Astrocyte (in vitro differentiated cells and primary cell): ENCODE measurements around the gene WNT4.

Experiments used
- EZH2 ChIP-seq: IDR thresholded peaks from 2 replicates; pipeline ENCODE4 v1.6.1; 2012; ENCODE audit warnings: mild to moderate bottlenecking, low read length, inconsistent platforms; ENCODE audit not compliant: insufficient read depth
- TF ChIP-seq, protein P1 (sequence below): IDR thresholded peaks from 2 replicates; pipeline ENCODE4 v1.5.1; 2011; ENCODE audit warnings: low read depth, mild to moderate bottlenecking, inconsistent platforms, low read length, moderate library complexity; ENCODE audit not compliant: insufficient read depth

DNA sequence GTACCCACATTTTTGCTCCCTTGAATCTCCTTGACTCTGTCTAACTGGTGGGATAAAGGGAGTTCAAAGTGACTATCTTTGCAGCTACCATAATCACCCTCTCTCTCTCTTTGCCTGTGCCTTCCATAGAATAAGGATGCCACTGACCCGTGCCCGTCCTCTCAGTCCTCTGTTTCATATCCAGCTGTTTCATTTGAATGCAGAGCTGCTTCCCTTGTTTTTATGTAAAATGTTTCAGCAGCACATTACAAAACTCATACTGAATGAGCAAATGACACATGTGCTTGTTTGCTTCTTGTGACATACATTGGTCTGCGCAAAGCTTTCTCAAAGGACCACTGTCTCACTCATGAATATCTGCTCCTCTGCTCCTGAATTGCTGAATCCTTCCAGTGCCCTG, 52.0 kb downstream of the WNT4 start:
- TF ChIP-seq, protein P1, sequence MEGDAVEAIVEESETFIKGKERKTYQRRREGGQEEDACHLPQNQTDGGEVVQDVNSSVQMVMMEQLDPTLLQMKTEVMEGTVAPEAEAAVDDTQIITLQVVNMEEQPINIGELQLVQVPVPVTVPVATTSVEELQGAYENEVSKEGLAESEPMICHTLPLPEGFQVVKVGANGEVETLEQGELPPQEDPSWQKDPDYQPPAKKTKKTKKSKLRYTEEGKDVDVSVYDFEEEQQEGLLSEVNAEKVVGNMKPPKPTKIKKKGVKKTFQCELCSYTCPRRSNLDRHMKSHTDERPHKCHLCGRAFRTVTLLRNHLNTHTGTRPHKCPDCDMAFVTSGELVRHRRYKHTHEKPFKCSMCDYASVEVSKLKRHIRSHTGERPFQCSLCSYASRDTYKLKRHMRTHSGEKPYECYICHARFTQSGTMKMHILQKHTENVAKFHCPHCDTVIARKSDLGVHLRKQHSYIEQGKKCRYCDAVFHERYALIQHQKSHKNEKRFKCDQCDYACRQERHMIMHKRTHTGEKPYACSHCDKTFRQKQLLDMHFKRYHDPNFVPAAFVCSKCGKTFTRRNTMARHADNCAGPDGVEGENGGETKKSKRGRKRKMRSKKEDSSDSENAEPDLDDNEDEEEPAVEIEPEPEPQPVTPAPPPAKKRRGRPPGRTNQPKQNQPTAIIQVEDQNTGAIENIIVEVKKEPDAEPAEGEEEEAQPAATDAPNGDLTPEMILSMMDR, result no peak
- no peak for TF ChIP-seq EZH2
